Stomach smooth muscle (tissue), 2 donors: Measurements from ENCODE around the gene DEPDC5.
"Not testable (repeated sequence)": the region's sequence is repeated elsewhere in the genome, so short reads cannot be mapped to it uniquely, and the experiment has no call there.

Experiments used
- H3K27ac ChIP-seq: one replicate; pipeline ENCODE4 v1.7.0; 2013; ENCODE audit warnings: mild to moderate bottlenecking, low read length, inconsistent platforms
- H3K27me3 ChIP-seq, 2 donors: one replicate each; pipeline ENCODE4 v1.7.0; 2013; ENCODE audit warnings: low read length in 2 of 2; ENCODE audit not compliant: insufficient read depth in 2 of 2, control insufficient read depth in 1 of 2
- H3K36me3 ChIP-seq, 2 donors: one replicate each; pipeline ENCODE4 v1.7.0; 2013; ENCODE audit warnings: low read length in 2 of 2; ENCODE audit not compliant: control insufficient read depth in 2 of 2, insufficient read depth in 2 of 2
- H3K4me1 ChIP-seq: one replicate; pipeline ENCODE4 v1.7.0; 2013; ENCODE audit warnings: low read length; ENCODE audit not compliant: control insufficient read depth, insufficient read depth
- H3K4me3 ChIP-seq, 2 donors: one replicate each; pipeline ENCODE4 v1.7.0; 2013; ENCODE audit warnings: low read length in 2 of 2
- H3K9ac ChIP-seq, 2 donors: one replicate each; pipeline ENCODE4 v1.7.0; 2013; ENCODE audit warnings: low read length in 2 of 2, mild to moderate bottlenecking in 1 of 2
- H3K9me3 ChIP-seq, 2 donors: one replicate each; pipeline ENCODE4 v1.7.0; 2013; ENCODE audit warnings: low read length in 2 of 2; ENCODE audit not compliant: control insufficient read depth in 2 of 2
- donor health status: healthy.
- donor health status: Pancreatic carcinoma.

The DEPDC5 gene

GRCh38 chr22:31753634-31754501 lies at the start of gene DEPDC5:
Gene DEPDC5 (plus strand): TSS chr22:31754019. CDS start chr22:31754922, 903 bp downstream.
- Histone ChIP-seq H3K27ac (peak within 1 kb of the TSS; percentile 97), H3K27me3 (no peaks in the 10 kb centered on the region), H3K9me3 (no peaks in the 10 kb centered on the region), H3K36me3 (peaks cover under 1 to 3% of the 10 kb centered on the region in 2 donors), H3K4me1 (peaks cover 42% of the 10 kb centered on the region), H3K9ac (peak within 1 kb of the TSS; percentile 95), H3K4me3 (peak within 1 kb of the TSS; percentile 90 to 95)

GRCh38 chr22:31707519-31707918 lies 46.3 kb upstream of the DEPDC5 start:
- peaks cover 15 to 22% of the 10 kb centered on the region in 2 donors for H3K36me3 ChIP-seq
- H3K4me3 ChIP-seq: no peak overlapping the region
- no peaks in the 10 kb centered on the region for H3K27me3 ChIP-seq
- no peak overlapping the region for H3K9ac ChIP-seq
- H3K4me1 ChIP-seq: no peaks in the 10 kb centered on the region
- no peak overlapping the region for H3K27ac ChIP-seq
- H3K9me3 ChIP-seq: no peaks in the 10 kb centered on the region

- not testable (repeated sequence) for H3K4me3 ChIP-seq, H3K9ac ChIP-seq, H3K27me3 ChIP-seq, H3K9me3 ChIP-seq, H3K27ac ChIP-seq, H3K4me1 ChIP-seq
- peaks cover 30 to 37% of the 10 kb centered on the region in 2 donors for H3K36me3 ChIP-seq
These were observed 42.6 kb upstream of the DEPDC5 start for GRCh38 chr22:31711226-31711625.

GRCh38 chr22:31715147-31715778 lies 38.6 kb upstream of the DEPDC5 start:
- Histone ChIP-seq H3K36me3 (peaks cover 41 to 42% of the 10 kb centered on the region in 2 donors), H3K9ac (no peak overlapping the region), H3K27me3 (no peaks in the 10 kb centered on the region), H3K4me1 (no peaks in the 10 kb centered on the region), H3K9me3 (no peaks in the 10 kb centered on the region), H3K27ac (no peak overlapping the region), H3K4me3 (no peak overlapping the region)

GRCh38 chr22:31719850-31720471 lies 33.9 kb upstream of the DEPDC5 start:
- H3K36me3 ChIP-seq: peaks cover 31 to 44% of the 10 kb centered on the region in 2 donors
- H3K4me3 ChIP-seq: no peak overlapping the region

GRCh38 chr22:31723723-31724122 lies 30.1 kb upstream of the DEPDC5 start:
- H3K27ac ChIP-seq: no peak overlapping the region
- H3K36me3 ChIP-seq: peaks cover 15 to 20% of the 10 kb centered on the region in 2 donors
- no peaks in the 10 kb centered on the region for H3K27me3 ChIP-seq
- peaks cover 5% of the 10 kb centered on the region for H3K4me1 ChIP-seq
- no peak overlapping the region for H3K9ac ChIP-seq
- no peaks in the 10 kb centered on the region for H3K9me3 ChIP-seq
- H3K4me3 ChIP-seq: no peak overlapping the region

More at GRCh38 chr22:31719850-31720471, 33.9 kb upstream of the DEPDC5 start:
- H3K4me1 ChIP-seq: no peaks in the 10 kb centered on the region
- no peak overlapping the region for H3K9ac ChIP-seq
- H3K27me3 ChIP-seq: no peaks in the 10 kb centered on the region
- H3K9me3 ChIP-seq: no peaks in the 10 kb centered on the region
- H3K27ac ChIP-seq: no peak overlapping the region

GRCh38 chr22:31726692-31727091 lies 27.1 kb upstream of the DEPDC5 start:
- H3K4me1 ChIP-seq: peaks cover 5% of the 10 kb centered on the region
- H3K27me3 ChIP-seq: no peaks in the 10 kb centered on the region
- no peak overlapping the region for H3K27ac ChIP-seq
- no peaks in the 10 kb centered on the region for H3K9me3 ChIP-seq
- H3K36me3 ChIP-seq: peaks cover 13 to 20% of the 10 kb centered on the region in 2 donors
- H3K4me3 ChIP-seq: no peak overlapping the region
- H3K9ac ChIP-seq: no peak overlapping the region

- Histone ChIP-seq H3K4me3 (no peak overlapping the region), H3K27ac (no peak overlapping the region), H3K9me3 (no peaks in the 10 kb centered on the region), H3K4me1 (peaks cover 5% of the 10 kb centered on the region), H3K27me3 (no peaks in the 10 kb centered on the region), H3K9ac (no peak overlapping the region), H3K36me3 (peaks cover 3 to 7% of the 10 kb centered on the region in 2 donors)
These were observed 25.0 kb upstream of the DEPDC5 start for GRCh38 chr22:31728857-31729256.

- Histone ChIP-seq H3K27me3 (no peaks in the 10 kb centered on the region), H3K27ac (no peak overlapping the region), H3K9ac (no peak overlapping the region), H3K4me1 (peaks cover 5% of the 10 kb centered on the region), H3K36me3 (no peaks in the 10 kb centered on the region), H3K9me3 (no peaks in the 10 kb centered on the region), H3K4me3 (no peak overlapping the region)
These were observed 23.5 kb upstream of the DEPDC5 start for GRCh38 chr22:31730344-31730711.

GRCh38 chr22:31732089-31732829 lies 21.6 kb upstream of the DEPDC5 start:
- Histone ChIP-seq H3K4me3 (no peak overlapping the region), H3K27me3 (no peaks in the 10 kb centered on the region), H3K9me3 (no peaks in the 10 kb centered on the region), H3K4me1 (no peaks in the 10 kb centered on the region), H3K9ac (no peak overlapping the region), H3K27ac (no peak overlapping the region), H3K36me3 (no peaks in the 10 kb centered on the region)
